Subcutaneous adipose tissue (tissue), 4 donors: ENCODE results near the gene OXSR1. TPM values are rescaled to one million over a fixed set of nuclear protein-coding genes. Genes with fewer than 3 reads are reported as not detected.

ENCODE experiments used
- CTCF ChIP-seq: fragments of 450-650 bp; IDR thresholded peaks from one replicate; pipeline ENCODE4 v1.5.1; 2016; ENCODE audit warnings: low read depth, mild to moderate bottlenecking, control low read depth, antibody characterized with exemption, moderate library complexity
- total RNA-seq, 4 donors: library from RNA; depleted of rRNA; stranded (reverse); fragments of >200 nt; gene quantifications; one replicate each; pipeline ENCODE4 v1.1.0, GENCODE V29; 2016

Gene OXSR1
- total RNA-seq, 4 donors from 2014 or later = 30.0 to 49.6 (median 33.0) TPM

DNA sequence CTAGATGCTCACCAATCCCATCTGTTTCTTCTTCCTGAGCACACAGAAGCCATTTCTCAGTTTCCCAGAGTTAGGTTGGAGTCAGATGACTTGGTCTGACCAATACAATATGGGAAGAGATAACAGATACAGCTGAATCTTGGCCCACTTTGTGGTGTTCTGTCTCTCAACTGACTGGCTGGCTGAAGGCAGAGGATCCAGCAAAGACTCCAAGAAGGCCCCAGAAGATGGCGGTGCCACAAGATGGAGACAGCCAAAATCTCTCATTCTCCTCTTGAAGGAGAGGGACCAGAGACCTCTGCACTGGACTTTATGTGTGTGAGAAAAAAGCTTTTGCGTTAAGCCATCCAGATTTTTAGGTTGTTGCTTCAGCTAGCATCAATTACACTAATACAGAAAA is 8.2 kb upstream of the OXSR1 start:
- TF ChIP-seq CTCF = no peak

DNA sequence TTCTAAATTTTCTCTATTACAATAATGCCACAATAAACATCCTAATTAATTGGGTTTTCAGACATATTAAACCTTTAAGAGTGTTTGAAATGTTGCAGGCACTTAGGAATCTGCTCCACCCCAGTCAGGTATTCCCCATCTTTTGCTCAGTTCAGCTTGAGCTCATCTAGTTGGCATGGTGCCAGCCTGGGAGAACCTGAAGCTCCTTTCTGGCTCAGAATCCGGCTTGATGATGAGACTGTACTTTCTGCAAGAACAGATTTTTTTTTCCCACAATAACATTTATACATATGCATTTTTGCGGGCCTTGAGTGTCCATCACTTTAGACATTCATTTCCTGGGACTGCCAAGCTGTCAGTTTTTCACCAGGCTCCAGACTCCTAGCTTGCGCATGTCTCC is 7.7 kb upstream of the OXSR1 start:
- TF ChIP-seq CTCF = no peak

GRCh38 chr3:38158472-38158871 is 6.9 kb upstream of the OXSR1 start:
- TF ChIP-seq CTCF = no peak

GRCh38 chr3:38163117-38163840 is 2.1 kb upstream of the OXSR1 start:
- TF ChIP-seq CTCF = no peak

DNA sequence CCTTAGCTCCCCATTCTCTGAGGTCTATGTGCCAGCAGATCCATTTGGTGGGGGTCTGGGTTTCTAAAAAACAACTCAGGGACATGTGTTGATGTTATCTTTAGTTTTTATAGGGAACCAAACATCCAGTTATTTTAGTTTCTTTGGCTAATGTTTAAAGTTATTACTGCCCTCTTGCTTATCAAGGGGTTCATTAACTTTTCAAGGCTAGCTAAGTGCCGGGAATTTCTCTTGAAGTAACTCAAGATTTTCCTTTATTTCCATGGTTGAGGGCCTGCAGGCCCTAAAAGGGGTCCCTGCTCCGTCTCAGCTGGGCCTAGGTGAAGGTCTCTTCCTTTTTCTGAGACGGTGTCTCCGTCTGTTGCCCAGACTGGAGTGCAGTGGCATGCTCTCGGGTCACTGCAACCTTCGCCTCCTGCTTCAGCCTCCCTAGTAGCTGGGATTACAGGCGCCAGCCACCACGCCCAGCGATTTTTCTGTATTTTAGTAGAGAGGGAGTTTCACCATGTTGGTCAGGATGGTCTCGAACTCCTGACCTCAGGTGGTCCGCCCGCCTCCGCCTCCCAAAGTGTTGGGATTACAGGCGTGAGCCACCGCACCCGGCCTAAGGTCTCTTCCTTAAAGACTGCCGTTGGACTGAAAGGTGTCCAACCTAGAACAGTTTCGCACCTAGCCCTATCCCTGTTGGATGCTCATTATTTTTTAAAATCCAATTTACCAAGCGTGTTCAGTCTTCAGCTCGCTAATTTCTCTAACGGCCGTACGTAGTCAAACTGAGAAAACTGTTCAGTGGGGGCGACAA is 1.3 kb upstream of the OXSR1 start:
- no peak for TF ChIP-seq CTCF

DNA sequence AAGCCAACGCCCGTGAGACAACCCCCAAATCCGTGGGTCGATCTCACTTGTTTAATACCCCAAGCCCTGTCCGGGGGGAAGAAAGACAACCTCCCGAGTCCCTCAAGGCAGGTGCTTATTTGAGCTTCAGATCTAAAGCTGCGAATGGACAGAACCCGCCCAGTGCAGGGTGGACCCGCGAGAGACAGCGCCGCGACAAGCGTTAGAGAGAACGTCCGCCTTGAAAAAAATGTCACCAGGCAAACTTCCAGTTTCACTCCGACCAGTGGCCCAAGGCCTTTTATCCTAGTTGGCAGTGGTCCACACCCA is 740 bp upstream of the OXSR1 start:
- no peak for TF ChIP-seq CTCF

- no peak for TF ChIP-seq CTCF
These were observed 518 bp downstream of the OXSR1 start for GRCh38 chr3:38165722-38166387.
